SK-N-SH (cell line): Measurements from ENCODE around the gene MEF2C. TPM values are rescaled to one million over a fixed set of nuclear protein-coding genes. Genes with fewer than 3 reads are reported as not detected.

Source experiments
- CTCF ChIA-PET: fragments of 300-600, 350-600 bp; formaldehyde crosslinking; extraction: SDS; loops from one replicate; lab custom pipeline; 2021; lab: Yijun Ruan, JAX
- POLR2A ChIA-PET: fragments of 350-600 bp; sonication (Branson Sonifier 250); formaldehyde crosslinking; extraction: SDS; loops from one replicate; lab custom pipeline; 2020; ENCODE audit warnings: antibody characterized with exemption, inconsistent platforms; lab: Yijun Ruan, JAX
- DNase-seq: peaks from one replicate; pipeline ENCODE4 v3.0.0; 2012
- H2AFZ ChIP-seq: fragments of 200-600 bp; sonication (generic); 2 replicates; pipeline ENCODE4 v1.8.1; 2016; ENCODE audit warnings: antibody characterized with exemption, mild to moderate bottlenecking, low read depth
- H3F3A ChIP-seq: fragments of 200-600 bp; sonication (generic); replicated peaks from 2 replicates; pipeline ENCODE3; 2016; ENCODE audit warnings: antibody characterized with exemption, mild to moderate bottlenecking; ENCODE audit not compliant: insufficient read depth
- H3K27ac ChIP-seq, 2 experiments: fragments of 200-500 bp in 1 of 2; fragments of 200-600 bp in 1 of 2; sonication (Bioruptor generic) in 1 of 2; sonication (generic), shearing (Covaris generic) in 1 of 2; 2 replicates each; pipeline versions ENCODE4 v1.5.1 to v1.6.1; 2014 to 2016; ENCODE audit warnings: low read depth in 2 of 2, inconsistent platforms in 1 of 2, low read length in 1 of 2, mild to moderate bottlenecking in 1 of 2, mixed read lengths in 1 of 2
- H3K27me3 ChIP-seq: fragments of 200-600 bp; sonication (generic), shearing (Covaris generic); 2 replicates; pipeline ENCODE4 v1.6.1; 2016; ENCODE audit warnings: mixed run types; ENCODE audit not compliant: insufficient read depth
- H3K36me3 ChIP-seq, 2 experiments: fragments of 200-500 bp in 1 of 2; fragments of 200-600 bp in 1 of 2; sonication (Bioruptor generic) in 1 of 2; sonication (generic) in 1 of 2; replicated peaks in 1 of 2; 2 replicates each; pipeline versions ENCODE3 to v1.5.1; 2014 to 2016; ENCODE audit warnings: low read length in 1 of 2, mild to moderate bottlenecking in 1 of 2; ENCODE audit not compliant: insufficient read depth in 2 of 2, control insufficient read depth in 1 of 2
- H3K4me1 ChIP-seq, 2 experiments: fragments of 200-500 bp in 1 of 2; fragments of 200-600 bp in 1 of 2; sonication (Bioruptor generic) in 1 of 2; sonication (generic), shearing (Covaris generic) in 1 of 2; 2 replicates each; pipeline versions ENCODE4 v1.5.1 to v1.6.1; 2014 to 2016; ENCODE audit warnings: low read depth in 1 of 2, low read length in 1 of 2, mixed run types in 1 of 2; ENCODE audit not compliant: insufficient read depth in 2 of 2, control insufficient read depth in 1 of 2
- H3K4me2 ChIP-seq: fragments of 200-600 bp; sonication (generic), shearing (Covaris generic); 2 replicates; pipeline ENCODE4 v1.6.1; 2017; ENCODE audit warnings: mixed run types
- H3K4me3 ChIP-seq, 2 experiments: fragments of 200-500 bp in 1 of 2; fragments of 200-600 bp in 1 of 2; sonication (Bioruptor generic) in 1 of 2; sonication (generic), shearing (Covaris generic) in 1 of 2; 2 replicates each; pipeline versions ENCODE4 v1.5.1 to v1.8.1; 2014 to 2016; ENCODE audit warnings: low read depth in 2 of 2, inconsistent platforms in 1 of 2, low read length in 1 of 2, mild to moderate bottlenecking in 1 of 2, mixed read lengths in 1 of 2, moderate library complexity in 1 of 2
- H3K79me2 ChIP-seq: fragments of 200-600 bp; sonication (generic); 2 replicates; pipeline ENCODE4 v1.8.1; 2017; ENCODE audit warnings: mild to moderate bottlenecking; ENCODE audit not compliant: insufficient read depth
- H3K9ac ChIP-seq: fragments of 200-600 bp; sonication (generic); 2 replicates; pipeline ENCODE4 v1.6.1; 2017; ENCODE audit warnings: mixed run types
- H3K9me2 ChIP-seq: fragments of 200-600 bp; sonication (generic); 2 replicates; pipeline ENCODE4 v1.6.1; 2017; ENCODE audit warnings: mixed run types
- H3K9me3 ChIP-seq: fragments of 200-600 bp; sonication (generic); 2 replicates; pipeline ENCODE4 v1.6.1; 2017; ENCODE audit warnings: mixed run types, mild to moderate bottlenecking, moderate library complexity
- H4K20me1 ChIP-seq: fragments of 200-600 bp; sonication (generic); 2 replicates; pipeline ENCODE4 v1.6.1; 2017; ENCODE audit warnings: mild to moderate bottlenecking, mixed run types; ENCODE audit not compliant: insufficient read depth
- FOXJ3 ChIP-seq: sonication (generic); formaldehyde crosslinking; IDR thresholded peaks from 2 replicates; pipeline ENCODE4 v1.5.1; 2020; ENCODE audit warnings: mild to moderate bottlenecking, missing genetic modification reagents
- GATA2 ChIP-seq: sonication (generic); formaldehyde crosslinking; IDR thresholded peaks from 2 replicates; pipeline ENCODE4 v1.5.0; 2020; ENCODE audit warnings: mild to moderate bottlenecking, missing genetic modification reagents
- NRF1 ChIP-seq: IDR thresholded peaks from 2 replicates; pipeline ENCODE4 v1.6.1; 2012; ENCODE audit warnings: low read depth, mild to moderate bottlenecking, low read length
- POLR2AphosphoS5 ChIP-seq: IDR thresholded peaks from 2 replicates; pipeline ENCODE4 v1.6.1; 2012; ENCODE audit warnings: low read depth, low read length
- RAD21 ChIP-seq: IDR thresholded peaks from 2 replicates; pipeline ENCODE4 v1.6.1; 2012; ENCODE audit warnings: mild to moderate bottlenecking, low read length
- RFX5 ChIP-seq: IDR thresholded peaks from 2 replicates; pipeline ENCODE4 v1.6.1; 2012; ENCODE audit warnings: mild to moderate bottlenecking, improper control_type of control experiment, low read length
- USF2 ChIP-seq: fragments of 150-350 bp; IDR thresholded peaks from 2 replicates; pipeline ENCODE4 v1.6.1; 2017; ENCODE audit warnings: antibody characterized with exemption, low read length, low read depth, borderline replicate concordance
- WGBS: methylation state at CpG from one replicate; pipeline ENCODE4 v1.1.6; 2017; ENCODE audit warnings: low lambda C conversion rate; 5-methylcytosine and 5-hydroxymethylcytosine counted together
- polyA plus RNA-seq, 3 experiments: library from polyadenylated mRNA; depleted of rRNA; stranded (reverse); fragments of >200 nt; gene quantifications; 2 replicates each; pipeline ENCODE4 v1.2.3, GENCODE V29; 2012
- TF ChIP-seq, protein P1 (sequence below): fragments of 150-350 bp; IDR thresholded peaks from 2 replicates; pipeline ENCODE4 v1.6.1; 2016; ENCODE audit warnings: mild to moderate bottlenecking, low read depth, low read length

The MEF2C gene
- polyA plus RNA-seq, 1 of the 3 experiments (the other 2 are of a cell fraction): 1.2 TPM

GRCh38 chr5:88929385-88929784 lies 46.4 kb upstream of the MEF2C start:
- POLR2A ChIA-PET: no interaction called here
- no peaks in the 10 kb centered on the region for H4K20me1 ChIP-seq
- DNase-seq: no peak
- no peaks in the 10 kb centered on the region for H3K4me1 ChIP-seq
- H3K9me2 ChIP-seq: no peaks in the 10 kb centered on the region
- H3K27ac ChIP-seq: no peak overlapping the region
- H3K9me3 ChIP-seq: no peaks in the 10 kb centered on the region
- H3K4me2 ChIP-seq: no peak overlapping the region
- no peaks in the 10 kb centered on the region for H3F3A ChIP-seq
- CTCF ChIA-PET: no interaction called here
- no peaks in the 10 kb centered on the region for H3K36me3 ChIP-seq
- no peak overlapping the region for H3K4me3 ChIP-seq
- H3K27me3 ChIP-seq: no peaks in the 10 kb centered on the region
- no peak for TF ChIP-seq RFX5
- TF ChIP-seq GATA2 (CRISPR knock-in tag): no peak
- no peak overlapping the region for H2AFZ ChIP-seq
- no peak overlapping the region for H3K9ac ChIP-seq
- H3K79me2 ChIP-seq: no peaks in the 10 kb centered on the region
- 75% methylated on average over 6 of the region's 6 CpGs for WGBS

GRCh38 chr5:88926774-88927173 lies 43.8 kb upstream of the MEF2C start:
- H3K27me3 ChIP-seq: no peaks in the 10 kb centered on the region
- no peak for DNase-seq
- no peaks in the 10 kb centered on the region for H3K9me2 ChIP-seq
- no peak overlapping the region for H3K27ac ChIP-seq
- no peak for TF ChIP-seq NRF1
- TF ChIP-seq POLR2AphosphoS5: no peak
- TF ChIP-seq, protein P1, sequence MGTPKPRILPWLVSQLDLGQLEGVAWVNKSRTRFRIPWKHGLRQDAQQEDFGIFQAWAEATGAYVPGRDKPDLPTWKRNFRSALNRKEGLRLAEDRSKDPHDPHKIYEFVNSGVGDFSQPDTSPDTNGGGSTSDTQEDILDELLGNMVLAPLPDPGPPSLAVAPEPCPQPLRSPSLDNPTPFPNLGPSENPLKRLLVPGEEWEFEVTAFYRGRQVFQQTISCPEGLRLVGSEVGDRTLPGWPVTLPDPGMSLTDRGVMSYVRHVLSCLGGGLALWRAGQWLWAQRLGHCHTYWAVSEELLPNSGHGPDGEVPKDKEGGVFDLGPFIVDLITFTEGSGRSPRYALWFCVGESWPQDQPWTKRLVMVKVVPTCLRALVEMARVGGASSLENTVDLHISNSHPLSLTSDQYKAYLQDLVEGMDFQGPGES: no peak
- no peak for TF ChIP-seq USF2
- no peak for TF ChIP-seq FOXJ3 (CRISPR knock-in tag)
- TF ChIP-seq RAD21: no peak
- TF ChIP-seq, all 33 proteins: peak for 0
- no peaks in the 10 kb centered on the region for H3K36me3 ChIP-seq
- H3K79me2 ChIP-seq: no peaks in the 10 kb centered on the region
- H3K4me2 ChIP-seq: no peak overlapping the region
- no peaks in the 10 kb centered on the region for H3K4me1 ChIP-seq
- CTCF ChIA-PET: interaction anchor here (1.3 to 2.2 kb wide), 2 partner anchors 10 to 17 kb away, joined by 3 to 6 read pairs; no protein-coding TSS in a partner anchor
- H3K9me3 ChIP-seq: no peaks in the 10 kb centered on the region
- H2AFZ ChIP-seq: no peak overlapping the region
- no peak overlapping the region for H3K9ac ChIP-seq
- WGBS: 80% methylated on average over 7 of the region's 7 CpGs
- H3F3A ChIP-seq: no peaks in the 10 kb centered on the region
- H3K4me3 ChIP-seq: no peak overlapping the region
- no peaks in the 10 kb centered on the region for H4K20me1 ChIP-seq
- POLR2A ChIA-PET: no interaction called here
